K562 treated with DMSO at 1 percent for 4 hours (cell line): ENCODE data around the gene TTC14. TPM values are rescaled to one million over a fixed set of nuclear protein-coding genes. Genes with fewer than 3 reads are reported as not detected.

Source experiments
- total RNA-seq: library from RNA; unstranded; fragments of 300-600 nt; gene quantifications from 2 replicates; pipeline ENCODE4 v1.2.3, GENCODE V29; 2022; ENCODE audit not compliant: insufficient read depth

The TTC14 gene
- total RNA-seq, result 11.1 and 16.4 TPM in 2 replicates

GRCh38 chr3:180601688-180602666 is at the start of gene TTC14:
Gene TTC14 (plus strand): TSS chr3:180602163. CDS start chr3:180602262, 99 bp downstream.

Other genes starting within 250 kb of the TTC14 start
- gene CCDC39, start 77.3 kb downstream of the TTC14 start, total RNA-seq, result not detected in 2 replicates